Subcutaneous adipose tissue (tissue), 4 donors: ENCODE results near the gene RSPH6A. TPM values are rescaled to one million over a fixed set of nuclear protein-coding genes. Genes with fewer than 3 reads are reported as not detected.

Source experiments
- CTCF ChIP-seq: fragments of 450-650 bp; IDR thresholded peaks from one replicate; pipeline ENCODE4 v1.5.1; 2016; ENCODE audit warnings: low read depth, mild to moderate bottlenecking, control low read depth, antibody characterized with exemption, moderate library complexity
- total RNA-seq, 4 donors: library from RNA; depleted of rRNA; stranded (reverse); fragments of >200 nt; gene quantifications; one replicate each; pipeline ENCODE4 v1.1.0, GENCODE V29; 2016

Gene RSPH6A
- total RNA-seq, 4 donors from 2014 or later: not detected

- TF ChIP-seq CTCF: no peak
These were observed 4.7 kb upstream of the RSPH6A start for GRCh38 chr19:45819769-45820168.

- TF ChIP-seq CTCF: no peak
These were observed 2.7 kb upstream of the RSPH6A start for GRCh38 chr19:45817725-45818301.

- no peak for TF ChIP-seq CTCF
These were observed 2.1 kb upstream of the RSPH6A start for GRCh38 chr19:45817010-45817724.

- TF ChIP-seq CTCF: no peak
These were observed 1.3 kb upstream of the RSPH6A start for GRCh38 chr19:45816236-45817009.

GRCh38 chr19:45815481-45816216 is 541 bp upstream of the RSPH6A start:
- no peak for TF ChIP-seq CTCF

- TF ChIP-seq CTCF: no peak
These were observed 835 bp downstream of the RSPH6A start for GRCh38 chr19:45814166-45814780.
